HEK293T (cell line): ENCODE data around the gene TNFAIP8L1.

ENCODE experiments used
- CTCF ChIA-PET: fragments of 350-600 bp; formaldehyde crosslinking; extraction: SDS; loops from one replicate; lab custom pipeline; 2021; ENCODE audit warnings: antibody characterized with exemption, inconsistent platforms; lab: Yijun Ruan, JAX
- POLR2A ChIA-PET: fragments of 350-600 bp; formaldehyde crosslinking; extraction: SDS; loops from one replicate; lab custom pipeline; 2020; ENCODE audit warnings: antibody characterized with exemption, inconsistent platforms; lab: Yijun Ruan, JAX
- DNase-seq: peaks from one replicate; pipeline ENCODE4 v3.0.0; 2012; ENCODE audit warnings: mixed read lengths; ENCODE audit errors: extremely low spot score
- ARNT ChIP-seq: fragments of 450-650 bp; IDR thresholded peaks from 2 replicates; pipeline ENCODE4 v1.6.1; 2017; ENCODE audit warnings: mild to moderate bottlenecking
- BHLHE40 ChIP-seq: fragments of 450-650 bp; IDR thresholded peaks from 2 replicates; pipeline ENCODE4 v1.6.1; 2016; ENCODE audit warnings: mild to moderate bottlenecking, moderate library complexity, borderline replicate concordance
- CTBP1 ChIP-seq: fragments of 450-650 bp; IDR thresholded peaks from 2 replicates; pipeline ENCODE4 v1.6.1; 2016; ENCODE audit warnings: borderline replicate concordance
- ELF4 ChIP-seq: fragments of 450-650 bp; IDR thresholded peaks from 2 replicates; pipeline ENCODE4 v1.6.1; 2017; ENCODE audit warnings: antibody characterized with exemption
- FOXA1 ChIP-seq: fragments of 450-650 bp; IDR thresholded peaks from 2 replicates; pipeline ENCODE4 v1.6.1; 2016; ENCODE audit warnings: mild to moderate bottlenecking
- FOXK2 ChIP-seq: fragments of 450-650 bp; IDR thresholded peaks from 2 replicates; pipeline ENCODE4 v1.6.1; 2016; ENCODE audit warnings: mild to moderate bottlenecking
- FOXM1 ChIP-seq: fragments of 450-650 bp; IDR thresholded peaks from 2 replicates; pipeline ENCODE4 v1.6.1; 2017; ENCODE audit warnings: mild to moderate bottlenecking, borderline replicate concordance
- HDGF ChIP-seq: fragments of 450-650 bp; IDR thresholded peaks from 2 replicates; pipeline ENCODE4 v1.6.1; 2017; ENCODE audit warnings: antibody characterized with exemption, borderline replicate concordance
- L3MBTL2 ChIP-seq: fragments of 450-650 bp; conservative IDR thresholded peaks from 2 replicates; pipeline ENCODE4 v1.6.1; 2016; ENCODE audit warnings: mild to moderate bottlenecking
- LEF1 ChIP-seq: fragments of 450-650 bp; IDR thresholded peaks from 2 replicates; pipeline ENCODE4 v1.6.1; 2017; ENCODE audit warnings: mild to moderate bottlenecking, borderline replicate concordance
- NFRKB ChIP-seq: fragments of 450-650 bp; IDR thresholded peaks from 2 replicates; pipeline ENCODE4 v1.6.1; 2016; ENCODE audit warnings: mild to moderate bottlenecking, moderate library complexity
- PKNOX1 ChIP-seq: fragments of 450-650 bp; IDR thresholded peaks from 2 replicates; pipeline ENCODE4 v1.6.1; 2016
- SP1 ChIP-seq: fragments of 450-650 bp; IDR thresholded peaks from 2 replicates; pipeline ENCODE4 v1.6.1; 2017
- SUZ12 ChIP-seq: fragments of 450-650 bp; IDR thresholded peaks from 2 replicates; pipeline ENCODE4 v1.6.1; 2016; ENCODE audit warnings: mild to moderate bottlenecking
- TARDBP ChIP-seq: fragments of 450-650 bp; IDR thresholded peaks from 2 replicates; pipeline ENCODE4 v1.6.1; 2016
- ZNF384 ChIP-seq: fragments of 450-650 bp; IDR thresholded peaks from 2 replicates; pipeline ENCODE4 v1.6.1; 2016

Gene TNFAIP8L1

GRCh38 chr19:4598712-4599111 is 40.6 kb upstream of the TNFAIP8L1 start:
- CTCF ChIA-PET: no interaction called here
- DNase-seq: no peak
- POLR2A ChIA-PET: no interaction called here
- TF ChIP-seq TARDBP: no peak
- no peak for TF ChIP-seq NFRKB
- TF ChIP-seq BHLHE40: no peak
- TF ChIP-seq FOXK2: no peak
- TF ChIP-seq LEF1: no peak
- no peak for TF ChIP-seq PKNOX1
- TF ChIP-seq FOXM1: no peak
- TF ChIP-seq L3MBTL2: no peak
- no peak for TF ChIP-seq CTBP1
- no peak for TF ChIP-seq ZNF384
- TF ChIP-seq HDGF: no peak
- no peak for TF ChIP-seq FOXA1
- TF ChIP-seq ELF4: no peak
- no peak for TF ChIP-seq SUZ12

- POLR2A ChIA-PET: no interaction called here
- CTCF ChIA-PET: no interaction called here
Observed at GRCh38 chr19:4600082-4600481, 39.2 kb upstream of the TNFAIP8L1 start.

GRCh38 chr19:4600893-4601292 is 38.4 kb upstream of the TNFAIP8L1 start:
- ChIA-PET CTCF (no interaction called here), POLR2A (no interaction called here)
- TF ChIP-seq L3MBTL2 (no peak), ELF4 (no peak), LEF1 (no peak), PKNOX1 (no peak), SUZ12 (no peak), TARDBP (no peak), HDGF (no peak), NFRKB (no peak), BHLHE40 (no peak), SP1 (no peak), ARNT (no peak)
- DNase-seq: no peak

More at GRCh38 chr19:4600082-4600481, 39.2 kb upstream of the TNFAIP8L1 start:
- TF ChIP-seq CTBP1 (no peak), FOXK2 (no peak), BHLHE40 (no peak), SUZ12 (no peak), ARNT (no peak), SP1 (no peak), HDGF (no peak)
- no peak for DNase-seq

GRCh38 chr19:4602173-4602788 is 37.0 kb upstream of the TNFAIP8L1 start:
- POLR2A ChIA-PET: no interaction called here
- no peak for TF ChIP-seq ZNF384
- no peak for TF ChIP-seq BHLHE40
- no peak for TF ChIP-seq SP1
- no peak for TF ChIP-seq PKNOX1
- no peak for TF ChIP-seq LEF1
- TF ChIP-seq ELF4: no peak
- TF ChIP-seq SUZ12: no peak
- TF ChIP-seq FOXK2: no peak
- TF ChIP-seq HDGF: no peak
- no peak for TF ChIP-seq L3MBTL2
- no peak for TF ChIP-seq NFRKB
- no peak for TF ChIP-seq ARNT
- TF ChIP-seq CTBP1: no peak
- TF ChIP-seq TARDBP: no peak
- no peak for TF ChIP-seq FOXM1
- TF ChIP-seq FOXA1: no peak
- CTCF ChIA-PET: no interaction called here
- no peak for DNase-seq

GRCh38 chr19:4602915-4603314 is 36.4 kb upstream of the TNFAIP8L1 start:
- DNase-seq: no peak
- ChIA-PET POLR2A (no interaction called here), CTCF (no interaction called here)
- no peak for TF ChIP-seq ARNT
- no peak for TF ChIP-seq PKNOX1
- TF ChIP-seq NFRKB: no peak
- TF ChIP-seq HDGF: no peak
- TF ChIP-seq ZNF384: no peak
- TF ChIP-seq LEF1: no peak
- no peak for TF ChIP-seq L3MBTL2
- no peak for TF ChIP-seq SUZ12
- TF ChIP-seq FOXM1: no peak
- no peak for TF ChIP-seq FOXA1
- TF ChIP-seq BHLHE40: no peak
- TF ChIP-seq SP1: no peak
- no peak for TF ChIP-seq ELF4
- no peak for TF ChIP-seq CTBP1
- no peak for TF ChIP-seq TARDBP
- TF ChIP-seq FOXK2: no peak
